GM12865 (cell line): Measurements from ENCODE around the gene CABP4.
"Not testable (repeated sequence)": the region's sequence is repeated elsewhere in the genome, so short reads cannot be mapped to it uniquely, and the experiment has no call there.

ENCODE experiments used
- DNase-seq: peaks from one replicate; pipeline ENCODE4 v3.0.0; 2010; ENCODE audit warnings: low read depth
- H3K4me3 ChIP-seq: 2 replicates; pipeline ENCODE4 v1.5.1; 2011; ENCODE audit warnings: mild to moderate bottlenecking, low read depth, low read length, control low read depth
- TF ChIP-seq, protein P1 (sequence below): IDR thresholded peaks from 2 replicates; pipeline ENCODE4 v1.5.1; 2011; ENCODE audit warnings: low read length, control low read depth, low read depth, inconsistent platforms; ENCODE audit not compliant: insufficient read depth; ENCODE audit errors: missing control alignments

Gene CABP4

DNA sequence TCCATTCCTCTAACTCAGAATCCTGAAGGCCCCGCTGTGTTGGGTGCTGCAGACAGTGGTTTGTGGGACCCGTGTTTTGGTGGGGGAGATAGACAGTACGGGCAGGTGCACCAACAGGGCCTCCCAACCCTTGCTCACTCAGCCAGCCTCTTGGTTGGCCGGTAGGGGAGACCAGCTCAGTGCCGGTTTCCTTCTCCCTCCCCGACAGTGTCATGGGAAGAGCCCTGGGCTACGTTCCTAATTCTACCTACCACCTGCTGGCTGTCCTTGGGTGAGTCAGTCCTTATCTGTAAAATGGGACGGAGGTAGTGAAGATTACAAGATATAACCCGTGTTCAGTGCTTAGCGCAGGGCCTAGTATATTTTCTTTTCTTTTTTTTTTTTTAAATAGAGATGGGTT is 8.0 kb downstream of the CABP4 start:
- no peak for DNase-seq
- TF ChIP-seq, protein P1, sequence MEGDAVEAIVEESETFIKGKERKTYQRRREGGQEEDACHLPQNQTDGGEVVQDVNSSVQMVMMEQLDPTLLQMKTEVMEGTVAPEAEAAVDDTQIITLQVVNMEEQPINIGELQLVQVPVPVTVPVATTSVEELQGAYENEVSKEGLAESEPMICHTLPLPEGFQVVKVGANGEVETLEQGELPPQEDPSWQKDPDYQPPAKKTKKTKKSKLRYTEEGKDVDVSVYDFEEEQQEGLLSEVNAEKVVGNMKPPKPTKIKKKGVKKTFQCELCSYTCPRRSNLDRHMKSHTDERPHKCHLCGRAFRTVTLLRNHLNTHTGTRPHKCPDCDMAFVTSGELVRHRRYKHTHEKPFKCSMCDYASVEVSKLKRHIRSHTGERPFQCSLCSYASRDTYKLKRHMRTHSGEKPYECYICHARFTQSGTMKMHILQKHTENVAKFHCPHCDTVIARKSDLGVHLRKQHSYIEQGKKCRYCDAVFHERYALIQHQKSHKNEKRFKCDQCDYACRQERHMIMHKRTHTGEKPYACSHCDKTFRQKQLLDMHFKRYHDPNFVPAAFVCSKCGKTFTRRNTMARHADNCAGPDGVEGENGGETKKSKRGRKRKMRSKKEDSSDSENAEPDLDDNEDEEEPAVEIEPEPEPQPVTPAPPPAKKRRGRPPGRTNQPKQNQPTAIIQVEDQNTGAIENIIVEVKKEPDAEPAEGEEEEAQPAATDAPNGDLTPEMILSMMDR, result no peak
- no peak overlapping the region for H3K4me3 ChIP-seq

DNA sequence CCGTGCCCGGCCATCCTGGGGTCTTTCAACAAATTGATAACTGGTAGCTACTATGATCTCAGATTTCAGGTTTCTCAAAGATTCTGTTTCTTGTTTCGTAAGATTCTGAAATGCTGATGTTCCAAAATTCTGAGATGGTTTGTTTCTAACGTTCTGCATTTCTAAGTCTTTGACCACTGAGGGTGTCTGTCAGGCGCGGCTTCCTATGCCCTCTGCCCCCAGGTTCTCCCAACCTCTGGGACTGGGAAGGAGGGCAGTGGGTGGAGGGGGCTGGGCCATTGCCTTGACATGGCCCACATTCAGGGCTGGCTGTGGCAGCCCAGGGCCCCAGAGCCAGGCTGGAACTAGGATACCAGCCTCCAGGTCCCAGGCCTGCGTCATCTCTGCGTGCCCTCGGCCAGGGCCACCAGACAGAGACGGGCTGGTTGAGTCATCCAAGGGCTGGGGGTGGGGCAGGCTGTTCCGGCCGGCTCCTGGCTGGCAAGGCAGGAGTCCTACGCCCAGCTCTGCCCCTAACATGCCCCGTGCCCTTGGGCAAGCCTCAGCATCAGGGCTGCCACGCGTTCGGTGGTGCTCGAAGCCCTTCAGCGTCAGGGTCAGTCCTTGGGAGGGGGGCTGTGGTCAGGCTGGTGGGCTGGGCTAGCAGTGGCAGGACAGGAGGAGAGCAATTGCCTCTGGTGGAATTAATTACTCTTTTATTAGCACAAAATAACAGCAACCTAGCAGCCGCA is 8.7 kb downstream of the CABP4 start:
- TF ChIP-seq, protein P1, result no peak
- peak overlapping the region; percentile 80 for H3K4me3 ChIP-seq
- DNase-seq, result peak; percentile 69

DNA sequence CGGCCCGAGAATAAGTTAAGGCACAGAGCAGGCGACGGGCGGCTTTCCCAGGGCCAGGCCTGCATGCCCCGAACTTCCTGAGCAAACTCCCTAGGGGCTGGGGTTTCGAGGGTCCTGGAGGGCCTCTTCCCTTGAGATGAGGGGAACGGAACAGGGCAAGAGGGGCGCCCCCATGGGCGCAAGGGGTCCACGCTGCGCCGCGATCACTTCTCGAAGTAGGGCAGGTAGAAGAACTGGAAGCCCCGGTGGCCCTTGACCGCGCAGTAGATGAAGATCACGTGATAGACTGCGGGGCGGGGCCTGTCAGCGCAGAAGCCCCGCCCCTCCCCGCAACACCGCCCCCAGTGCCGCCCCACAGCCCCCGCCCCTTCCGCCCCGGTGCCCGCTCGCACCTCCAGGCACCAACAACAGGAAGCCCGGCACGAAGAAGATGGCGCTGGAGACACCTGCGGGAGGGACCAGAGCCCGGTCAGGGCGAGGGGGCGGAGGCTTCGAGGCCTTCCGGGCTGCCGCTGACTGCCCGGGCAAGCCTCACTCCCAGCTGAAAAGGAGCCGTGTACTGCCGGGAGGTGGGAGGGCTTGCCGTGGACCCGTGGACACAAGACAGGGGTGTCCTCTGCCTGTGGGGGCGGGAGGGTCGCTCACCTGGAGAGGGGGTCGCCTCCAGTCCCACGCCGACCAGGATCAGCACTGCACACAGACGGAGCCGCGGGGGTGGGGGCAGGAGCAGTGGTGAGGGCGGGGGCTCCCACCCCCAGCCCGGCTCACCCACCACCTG is 9.4 kb downstream of the CABP4 start:
- peak; percentile 97 for DNase-seq
- H3K4me3 ChIP-seq, result peak overlapping the region; percentile 80

DNA sequence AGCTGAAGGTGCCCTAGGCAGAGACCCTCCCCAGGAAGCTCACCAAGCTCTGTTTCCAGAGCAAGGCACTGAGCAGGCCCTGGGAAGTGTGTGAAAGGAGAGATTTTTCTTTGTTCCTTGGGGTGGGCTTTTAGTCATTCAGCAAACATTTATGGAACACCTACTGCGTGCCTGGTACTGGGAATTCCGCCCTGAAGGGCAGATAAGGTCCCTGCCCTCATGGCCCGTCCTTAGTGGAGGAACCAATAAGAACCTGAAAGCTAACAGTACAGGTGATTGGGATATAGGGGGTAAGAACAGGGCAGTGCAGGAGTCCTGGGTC is 10.0 kb downstream of the CABP4 start:
- TF ChIP-seq, protein P1, result no peak
- DNase-seq, result no peak
- peak overlapping the region; percentile 77 for H3K4me3 ChIP-seq

More for the DNA sequence above, 9.4 kb downstream of the CABP4 start:
- TF ChIP-seq, protein P1, result no peak

DNA sequence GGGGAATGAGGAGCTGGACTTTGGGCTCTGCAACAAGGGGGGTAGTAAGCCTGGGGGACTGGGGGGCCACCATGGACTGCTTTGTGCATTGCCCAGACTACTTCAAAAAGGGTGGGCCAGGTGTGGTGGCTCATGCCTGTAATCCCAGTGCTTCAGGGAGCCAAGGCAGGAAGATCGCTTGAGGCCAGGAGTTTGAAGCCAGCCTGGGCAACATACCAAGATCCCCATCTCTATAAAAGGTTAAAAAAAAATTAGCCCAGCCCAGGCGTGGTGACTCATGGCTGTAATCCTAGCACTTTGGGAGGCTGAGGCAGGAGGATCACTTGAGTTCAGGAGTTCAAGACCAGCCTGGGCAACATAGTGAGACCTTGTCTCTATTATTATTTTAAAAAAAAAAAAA is 10.4 kb downstream of the CABP4 start:
- H3K4me3 ChIP-seq, result peak overlapping the region; percentile 77
- not testable (repeated sequence) for DNase-seq

GRCh38 chr11:67466367-67466766 is 11.2 kb downstream of the CABP4 start:
- no peak overlapping the region for H3K4me3 ChIP-seq
- TF ChIP-seq, protein P1, result no peak
- no peak for DNase-seq

DNA sequence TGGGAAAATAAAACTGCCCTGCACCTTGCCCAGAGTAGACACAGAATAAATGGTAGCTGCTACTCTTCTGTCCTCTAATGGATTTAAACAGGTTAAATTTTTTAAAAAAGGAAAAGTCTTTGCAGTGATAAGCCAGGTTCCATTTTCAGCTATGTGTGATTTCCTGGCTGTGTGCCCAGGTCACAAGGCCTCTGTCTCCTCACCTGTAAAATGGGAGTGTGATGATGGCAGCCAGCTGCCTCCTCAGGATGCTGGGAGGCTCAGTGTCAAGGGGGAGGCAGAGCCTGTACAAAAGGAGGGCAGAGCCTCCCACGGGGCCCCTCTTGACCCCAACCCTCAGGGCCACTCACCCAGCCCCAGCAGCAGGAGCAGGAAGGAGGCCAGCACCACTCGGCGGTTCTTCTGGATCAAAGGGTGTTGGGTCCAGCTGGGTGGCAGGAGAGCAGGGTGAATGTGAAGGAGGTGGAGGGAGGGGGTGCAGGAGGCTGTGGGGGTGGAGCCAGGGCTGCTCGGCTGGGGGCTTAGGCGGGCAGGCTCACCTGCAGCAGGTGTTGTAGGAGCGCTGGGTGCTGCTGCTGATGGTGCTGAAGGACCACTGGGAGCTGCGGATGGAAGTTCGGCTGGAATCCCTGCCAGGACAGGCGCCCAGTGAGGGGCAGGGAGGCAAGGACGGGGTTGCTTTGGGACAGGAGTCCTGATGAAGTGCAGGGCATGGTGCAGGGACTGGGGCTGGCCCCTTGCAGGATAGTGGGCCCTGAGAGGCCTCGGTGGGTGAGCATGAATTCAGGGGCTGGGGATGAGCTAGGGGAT is 12.0 kb downstream of the CABP4 start:
- no peak for DNase-seq
- TF ChIP-seq, protein P1, result no peak
- H3K4me3 ChIP-seq, result no peak overlapping the region
